Neural progenitor cell (in vitro differentiated cells): ENCODE results near the gene NPTX1. TPM values are rescaled to one million over a fixed set of nuclear protein-coding genes. Genes with fewer than 3 reads are reported as not detected.

Experiments
- DNase-seq: peaks from one replicate; pipeline ENCODE4 v3.0.0-alpha.2; 2016; ENCODE audit warnings: low spot score
- H2AFZ ChIP-seq: fragments of 200-600 bp; sonication (generic); replicated peaks from 2 replicates; pipeline ENCODE4 v1.6.1; 2016; ENCODE audit warnings: antibody characterized with exemption
- H3F3A ChIP-seq: fragments of 200-600 bp; sonication (generic); 2 replicates; pipeline ENCODE4 v1.6.1; 2016; ENCODE audit warnings: antibody characterized with exemption, low read depth
- H3K27ac ChIP-seq: fragments of 200-600 bp; sonication (generic); 2 replicates; pipeline ENCODE4 v1.5.1; 2016; ENCODE audit warnings: mild to moderate bottlenecking
- H3K27me3 ChIP-seq: fragments of 200-600 bp; sonication (generic); 2 replicates; pipeline ENCODE4 v1.6.1; 2016; ENCODE audit warnings: mild to moderate bottlenecking, moderate library complexity
- H3K36me3 ChIP-seq: fragments of 200-600 bp; sonication (generic); 2 replicates; pipeline ENCODE4 v1.5.1; 2016
- H3K4me1 ChIP-seq: fragments of 200-600 bp; sonication (generic); 2 replicates; pipeline ENCODE4 v1.6.1; 2016; ENCODE audit warnings: mixed run types
- H3K4me2 ChIP-seq: fragments of 200-600 bp; sonication (generic); 2 replicates; pipeline ENCODE4 v1.6.1; 2016
- H3K4me3 ChIP-seq: fragments of 200-600 bp; sonication (generic); 2 replicates; pipeline ENCODE4 v1.5.1; 2016
- H3K79me2 ChIP-seq: fragments of 200-600 bp; sonication (generic); 2 replicates; pipeline ENCODE4 v1.6.1; 2016; ENCODE audit warnings: low read depth
- H3K9ac ChIP-seq: fragments of 200-600 bp; sonication (generic); 2 replicates; pipeline ENCODE4 v1.6.1; 2016
- H3K9me3 ChIP-seq: fragments of 200-600 bp; sonication (generic); 2 replicates; pipeline ENCODE4 v1.5.1; 2016; ENCODE audit warnings: low read depth
- H4K20me1 ChIP-seq: fragments of 200-600 bp; sonication (generic); 2 replicates; pipeline ENCODE4 v1.6.1; 2016; ENCODE audit warnings: low read depth
- H3K27ac Mint-ChIP-seq: 3 replicates; pipeline ENCODE4 v1.8.0; 2021; ENCODE audit warnings: mixed read lengths
- H3K27me3 Mint-ChIP-seq: 2 replicates; pipeline ENCODE4 v1.8.0; 2022; ENCODE audit warnings: low read depth, mild to moderate bottlenecking, inconsistent platforms, moderate library complexity, mixed read lengths; ENCODE audit not compliant: insufficient read depth
- H3K36me3 Mint-ChIP-seq: 3 replicates; pipeline ENCODE4 v1.8.0; 2021; ENCODE audit warnings: mixed read lengths
- H3K4me1 Mint-ChIP-seq: 3 replicates; pipeline ENCODE4 v1.8.0; 2021; ENCODE audit warnings: mixed read lengths
- H3K4me3 Mint-ChIP-seq: 3 replicates; pipeline ENCODE4 v1.8.0; 2021; ENCODE audit warnings: mild to moderate bottlenecking, moderate library complexity, mixed read lengths
- H3K9me3 Mint-ChIP-seq: 3 replicates; pipeline ENCODE4 v1.8.0; 2020; ENCODE audit warnings: mixed read lengths
- EZH2 ChIP-seq: fragments of 200-600 bp; sonication (generic); IDR thresholded peaks from 2 replicates; pipeline ENCODE4 v1.6.1; 2017; ENCODE audit warnings: antibody characterized with exemption, mild to moderate bottlenecking, moderate library complexity
- EZH2phosphoT487 ChIP-seq: fragments of 200-600 bp; sonication (generic); IDR thresholded peaks from 2 replicates; pipeline ENCODE4 v1.6.1; 2017; ENCODE audit warnings: antibody characterized with exemption
- total RNA-seq: library from RNA; depleted of rRNA; stranded (reverse); fragments of >200 nt; gene quantifications from 2 replicates; pipeline ENCODE4 v1.2.3, GENCODE V29; 2015; ENCODE audit warnings: low replicate concordance
- TF ChIP-seq, protein P1 (sequence below): fragments of 200-600 bp; sonication (generic); IDR thresholded peaks from 2 replicates; pipeline ENCODE4 v1.5.1; 2017; ENCODE audit warnings: antibody characterized with exemption, mild to moderate bottlenecking

The NPTX1 gene
- total RNA-seq, 1 donor from 2014 or later: 2.6 TPM

DNA sequence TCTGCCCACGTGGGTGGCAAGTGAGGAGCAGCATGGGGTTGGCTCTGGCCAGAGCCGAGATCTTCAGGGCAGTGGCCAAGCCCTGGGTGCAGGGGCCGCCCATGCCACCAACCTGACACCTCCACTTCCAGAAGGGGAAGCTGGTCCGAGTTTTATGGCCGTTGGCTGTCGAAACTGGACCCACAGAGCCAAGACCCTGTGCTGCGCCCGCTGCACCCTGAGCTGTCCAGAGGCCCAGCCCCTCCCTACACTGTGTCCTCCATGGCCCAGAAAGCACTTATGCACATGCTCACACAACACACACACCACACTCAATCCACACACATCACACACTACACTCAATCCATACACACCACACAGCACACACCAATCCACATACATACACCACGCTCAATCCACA is 34.4 kb upstream of the NPTX1 start:
- no peak overlapping the region for H3K4me3 Mint-ChIP-seq
- H3K9ac ChIP-seq: no peak overlapping the region
- no peak overlapping the region for H3K27ac ChIP-seq
- peaks cover 2% of the 10 kb centered on the region for H4K20me1 ChIP-seq
- no peaks in the 10 kb centered on the region for H3K4me1 Mint-ChIP-seq
- no peaks in the 10 kb centered on the region for H3K9me3 Mint-ChIP-seq
- no peaks in the 10 kb centered on the region for H3F3A ChIP-seq
- H3K4me2 ChIP-seq: no peak overlapping the region
- no peak for TF ChIP-seq EZH2phosphoT487
- no peak for TF ChIP-seq EZH2
- TF ChIP-seq, protein P1, sequence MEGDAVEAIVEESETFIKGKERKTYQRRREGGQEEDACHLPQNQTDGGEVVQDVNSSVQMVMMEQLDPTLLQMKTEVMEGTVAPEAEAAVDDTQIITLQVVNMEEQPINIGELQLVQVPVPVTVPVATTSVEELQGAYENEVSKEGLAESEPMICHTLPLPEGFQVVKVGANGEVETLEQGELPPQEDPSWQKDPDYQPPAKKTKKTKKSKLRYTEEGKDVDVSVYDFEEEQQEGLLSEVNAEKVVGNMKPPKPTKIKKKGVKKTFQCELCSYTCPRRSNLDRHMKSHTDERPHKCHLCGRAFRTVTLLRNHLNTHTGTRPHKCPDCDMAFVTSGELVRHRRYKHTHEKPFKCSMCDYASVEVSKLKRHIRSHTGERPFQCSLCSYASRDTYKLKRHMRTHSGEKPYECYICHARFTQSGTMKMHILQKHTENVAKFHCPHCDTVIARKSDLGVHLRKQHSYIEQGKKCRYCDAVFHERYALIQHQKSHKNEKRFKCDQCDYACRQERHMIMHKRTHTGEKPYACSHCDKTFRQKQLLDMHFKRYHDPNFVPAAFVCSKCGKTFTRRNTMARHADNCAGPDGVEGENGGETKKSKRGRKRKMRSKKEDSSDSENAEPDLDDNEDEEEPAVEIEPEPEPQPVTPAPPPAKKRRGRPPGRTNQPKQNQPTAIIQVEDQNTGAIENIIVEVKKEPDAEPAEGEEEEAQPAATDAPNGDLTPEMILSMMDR: no peak
- no peak overlapping the region for H3K27ac Mint-ChIP-seq
- no peak for DNase-seq
- H3K27me3 ChIP-seq: peaks cover 69% of the 10 kb centered on the region
- no peaks in the 10 kb centered on the region for H3K36me3 Mint-ChIP-seq
- no peaks in the 10 kb centered on the region for H3K79me2 ChIP-seq
- no peaks in the 10 kb centered on the region for H3K9me3 ChIP-seq
- H3K4me1 ChIP-seq: no peaks in the 10 kb centered on the region
- no peak overlapping the region for H2AFZ ChIP-seq
- H3K27me3 Mint-ChIP-seq: peaks cover 14% of the 10 kb centered on the region
- H3K4me3 ChIP-seq: no peak overlapping the region
- H3K36me3 ChIP-seq: no peaks in the 10 kb centered on the region

DNA sequence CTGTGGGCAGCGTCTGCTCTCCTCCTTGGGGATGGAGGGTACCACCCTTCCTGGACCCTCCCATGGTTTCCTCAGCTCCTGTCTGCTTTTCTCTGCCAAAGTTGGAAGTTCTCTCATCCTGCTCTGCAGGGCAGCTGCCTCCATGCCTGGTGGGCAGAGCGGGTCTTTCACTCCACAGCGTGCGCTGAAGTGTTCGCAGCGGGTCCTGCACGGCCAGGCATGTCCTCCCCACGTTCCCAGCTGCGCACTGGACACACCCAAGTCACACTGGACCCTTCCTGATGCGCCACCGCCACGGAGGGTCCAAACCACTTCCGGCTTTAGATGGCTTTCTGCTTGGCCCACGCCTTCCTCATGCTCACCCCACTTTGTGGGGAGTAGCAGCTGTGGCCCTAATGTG is 33.7 kb upstream of the NPTX1 start:
- Histone ChIP-seq H3K27ac (no peak overlapping the region), H3K36me3 (no peaks in the 10 kb centered on the region), H3K9me3 (no peaks in the 10 kb centered on the region), H3K4me3 (no peak overlapping the region), H3K4me2 (no peak overlapping the region), H3F3A (no peaks in the 10 kb centered on the region), H3K79me2 (no peaks in the 10 kb centered on the region), H3K4me1 (no peaks in the 10 kb centered on the region), H2AFZ (no peak overlapping the region), H4K20me1 (peaks cover 2% of the 10 kb centered on the region), H3K27me3 (peaks cover 75% of the 10 kb centered on the region), H3K9ac (no peak overlapping the region)
- Mint-ChIP-seq H3K9me3 (no peaks in the 10 kb centered on the region), H3K27ac (no peak overlapping the region), H3K36me3 (no peaks in the 10 kb centered on the region), H3K27me3 (peaks cover 14% of the 10 kb centered on the region), H3K4me1 (peaks cover under 1% of the 10 kb centered on the region), H3K4me3 (no peak overlapping the region)
- DNase-seq: no peak
- TF ChIP-seq, protein P1: no peak
- no peak for TF ChIP-seq EZH2phosphoT487
- no peak for TF ChIP-seq EZH2

DNA sequence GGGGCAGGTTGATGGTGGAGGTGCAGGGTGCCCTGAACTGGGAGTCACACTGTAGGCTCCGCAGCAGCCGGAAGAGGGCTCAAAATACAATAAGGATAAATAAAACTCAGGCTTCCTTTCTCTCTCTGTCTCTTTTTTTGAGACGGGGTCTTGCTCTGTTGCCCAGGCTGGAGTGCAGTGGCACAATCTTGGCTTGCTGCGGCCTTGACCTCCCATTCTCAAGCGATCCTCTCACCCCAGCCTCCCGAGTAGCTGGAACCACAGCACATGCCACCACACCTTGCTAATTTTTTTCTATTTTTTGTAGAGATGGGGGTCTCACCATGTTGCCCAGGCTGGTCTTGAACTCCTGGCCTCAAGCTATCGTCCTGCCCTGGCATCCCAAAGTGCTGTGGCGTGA is 32.9 kb upstream of the NPTX1 start:
- Histone ChIP-seq H3K4me3 (no peak overlapping the region), H4K20me1 (peaks cover 2% of the 10 kb centered on the region), H3K27me3 (peaks cover 84% of the 10 kb centered on the region), H3K4me2 (no peak overlapping the region), H3K79me2 (no peaks in the 10 kb centered on the region), H3K9ac (no peak overlapping the region), H3K27ac (no peak overlapping the region), H2AFZ (no peak overlapping the region), H3K9me3 (no peaks in the 10 kb centered on the region), H3K36me3 (no peaks in the 10 kb centered on the region), H3K4me1 (no peaks in the 10 kb centered on the region), H3F3A (no peaks in the 10 kb centered on the region)
- TF ChIP-seq EZH2 (no peak), EZH2phosphoT487 (no peak)
- TF ChIP-seq, protein P1: no peak
- peaks cover 2% of the 10 kb centered on the region for H3K4me1 Mint-ChIP-seq
- H3K4me3 Mint-ChIP-seq: no peak overlapping the region
- no peaks in the 10 kb centered on the region for H3K36me3 Mint-ChIP-seq
- DNase-seq: no peak
- no peak overlapping the region for H3K27ac Mint-ChIP-seq
- H3K9me3 Mint-ChIP-seq: no peaks in the 10 kb centered on the region
- H3K27me3 Mint-ChIP-seq: peaks cover 17% of the 10 kb centered on the region
